Left ventricle myocardium inferior (tissue), 1 donor: ENCODE results near the gene RFLNA. TPM values are rescaled to one million over a fixed set of nuclear protein-coding genes. Genes with fewer than 3 reads are reported as not detected.
"Not testable (repeated sequence)": the region's sequence is repeated elsewhere in the genome, so short reads cannot be mapped to it uniquely, and the experiment has no call there.

Experiments used
- DNase-seq: peaks from one replicate; pipeline ENCODE4 v3.0.0-alpha.2; 2020
- H3K27ac ChIP-seq: fragments of 200-600 bp; replicated peaks from 2 replicates; pipeline ENCODE4 v1.8.0; 2021
- H3K27me3 ChIP-seq: fragments of 200-600 bp; 2 replicates; pipeline ENCODE4 v1.8.0; 2021; ENCODE audit warnings: low read depth
- H3K36me3 ChIP-seq: fragments of 200-600 bp; 2 replicates; pipeline ENCODE4 v1.8.0; 2021
- H3K4me1 ChIP-seq: fragments of 200-600 bp; 2 replicates; pipeline ENCODE4 v1.8.0; 2021
- H3K4me3 ChIP-seq: fragments of 200-600 bp; 2 replicates; pipeline ENCODE4 v1.8.0; 2021; ENCODE audit warnings: mild to moderate bottlenecking, moderate library complexity
- H3K9me3 ChIP-seq: fragments of 200-600 bp; replicated peaks from 2 replicates; pipeline ENCODE4 v1.8.0; 2021
- CTCF ChIP-seq: fragments of 200-600 bp; IDR thresholded peaks from 2 replicates; pipeline ENCODE4 v1.8.0; 2021; ENCODE audit warnings: antibody characterized with exemption, mild to moderate bottlenecking, borderline replicate concordance
- intact Hi-C: fragments of 100-400 bp; cut with micrococcal nuclease; formaldehyde crosslinking; loops from one replicate; pipeline ENCODE4 v1.11.0; 2022
- total RNA-seq: library from RNA; stranded (reverse); fragmentation: NEBNext Ultra II Directional; extraction: Animal tissue kit (Norgen Biotek cat#: 25700); gene quantifications from one replicate; pipeline ENCODE4 v1.2.1, GENCODE V29; 2021
- donor health status: DM: no; HTN: yes; CAD: no; lungs with severe emphysema.

RFLNA gene
- total RNA-seq, 1 donor from 2014 or later: 0.27 TPM

GRCh38 chr12:124322271-124322998 is 27.5 kb downstream of the RFLNA start:
- DNase-seq: no peak
- H3K4me3 ChIP-seq: no peak overlapping the region
- peaks cover 46% of the 10 kb centered on the region for H3K36me3 ChIP-seq
- H3K27me3 ChIP-seq: no peaks in the 10 kb centered on the region
- no peak for TF ChIP-seq CTCF
- H3K27ac ChIP-seq: no peak overlapping the region
- intact Hi-C loops: loop anchor here (5.0 kb wide), 1 partner anchor 265 kb away; no protein-coding TSS in a partner anchor
- H3K4me1 ChIP-seq: peaks cover 17% of the 10 kb centered on the region
- H3K9me3 ChIP-seq: peaks cover 29% of the 10 kb centered on the region

DNA sequence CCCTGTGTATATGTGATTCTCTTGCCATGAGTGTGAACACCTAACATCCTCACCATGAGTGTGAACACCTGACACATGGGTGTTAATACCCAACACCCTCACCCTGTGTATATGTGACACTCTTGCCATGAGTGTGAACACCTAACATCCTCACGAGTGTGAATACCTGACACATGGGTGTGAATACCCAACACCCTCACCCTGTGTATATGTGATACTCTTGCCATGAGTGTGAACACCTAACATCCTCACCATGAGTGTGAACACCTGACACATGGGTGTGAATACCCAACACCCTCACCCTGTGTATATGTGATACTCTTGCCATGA is 28.1 kb downstream of the RFLNA start:
- peaks cover 22% of the 10 kb centered on the region for H3K4me1 ChIP-seq
- peaks cover 29% of the 10 kb centered on the region for H3K9me3 ChIP-seq
- peaks cover 46% of the 10 kb centered on the region for H3K36me3 ChIP-seq
- DNase-seq, H3K27me3 ChIP-seq, H3K4me3 ChIP-seq, H3K27ac ChIP-seq: not testable (repeated sequence)
- intact Hi-C loops: loop anchor here (5.0 kb wide), 1 partner anchor 266 kb away; no protein-coding TSS in a partner anchor

DNA sequence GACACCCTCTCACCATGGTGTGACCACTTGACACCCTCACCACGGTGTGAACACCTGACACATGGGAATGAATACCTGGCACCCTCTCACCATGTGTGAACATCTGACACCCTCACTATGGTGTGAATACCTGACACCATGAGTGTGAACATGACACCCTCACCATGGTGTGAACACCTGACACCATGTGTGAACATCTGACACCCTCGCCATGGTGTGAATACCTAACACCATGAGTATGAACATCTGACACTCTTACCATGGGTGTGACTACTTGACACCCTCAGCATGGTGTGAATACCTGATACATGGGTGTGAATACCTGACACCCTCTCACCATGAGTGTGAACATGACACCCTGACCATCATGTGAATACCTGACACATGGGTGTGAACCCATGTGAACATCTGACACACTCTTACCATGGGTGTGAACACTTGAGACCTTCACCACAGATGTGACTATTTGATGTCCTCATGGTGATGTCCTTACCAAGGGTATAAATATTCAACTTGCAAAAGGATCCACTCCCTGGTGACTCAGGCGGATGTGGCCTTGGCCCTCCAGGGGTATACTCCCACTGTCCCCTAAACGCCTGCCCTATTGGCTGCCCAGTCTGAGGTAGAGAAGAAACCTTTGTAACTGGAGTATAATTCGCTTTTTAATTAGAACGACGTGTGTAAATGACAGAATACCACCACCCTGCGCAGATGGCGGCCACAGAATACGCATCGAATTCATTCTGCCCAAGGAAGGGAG is 29.1 kb downstream of the RFLNA start:
- Histone ChIP-seq H3K36me3 (peaks cover 56% of the 10 kb centered on the region), H3K4me3 (no peak overlapping the region), H3K27ac (no peak overlapping the region), H3K9me3 (peaks cover 29% of the 10 kb centered on the region), H3K4me1 (peaks cover 32% of the 10 kb centered on the region), H3K27me3 (no peaks in the 10 kb centered on the region)
- no peak for DNase-seq
- TF ChIP-seq CTCF: no peak
- intact Hi-C loops: loop anchor here (5.0 kb wide), 1 partner anchor 267 kb away; no protein-coding TSS in a partner anchor

GRCh38 chr12:124324803-124325705 is 30.2 kb downstream of the RFLNA start:
- DNase-seq: no peak
- Histone ChIP-seq H3K9me3 (peaks cover 29% of the 10 kb centered on the region), H3K27me3 (no peaks in the 10 kb centered on the region), H3K4me1 (peaks cover 35% of the 10 kb centered on the region), H3K36me3 (peaks cover 67% of the 10 kb centered on the region), H3K4me3 (no peak overlapping the region), H3K27ac (peak overlapping the region; percentile 92)
- no peak for TF ChIP-seq CTCF
- intact Hi-C loops: loop anchor here (5.0 kb wide), 1 partner anchor 268 kb away; no protein-coding TSS in a partner anchor

GRCh38 chr12:124326104-124326503 is 31.2 kb downstream of the RFLNA start:
- H3K4me1 ChIP-seq: peaks cover 35% of the 10 kb centered on the region
- DNase-seq: no peak
- H3K27me3 ChIP-seq: no peaks in the 10 kb centered on the region
- H3K4me3 ChIP-seq: no peak overlapping the region
- peaks cover 29% of the 10 kb centered on the region for H3K9me3 ChIP-seq
- TF ChIP-seq CTCF: no peak
- peak overlapping the region; percentile 92 for H3K27ac ChIP-seq
- intact Hi-C loops: no loop called here
- H3K36me3 ChIP-seq: peaks cover 77% of the 10 kb centered on the region
